ENCODE measurements around the gene NAB1.

DNA sequence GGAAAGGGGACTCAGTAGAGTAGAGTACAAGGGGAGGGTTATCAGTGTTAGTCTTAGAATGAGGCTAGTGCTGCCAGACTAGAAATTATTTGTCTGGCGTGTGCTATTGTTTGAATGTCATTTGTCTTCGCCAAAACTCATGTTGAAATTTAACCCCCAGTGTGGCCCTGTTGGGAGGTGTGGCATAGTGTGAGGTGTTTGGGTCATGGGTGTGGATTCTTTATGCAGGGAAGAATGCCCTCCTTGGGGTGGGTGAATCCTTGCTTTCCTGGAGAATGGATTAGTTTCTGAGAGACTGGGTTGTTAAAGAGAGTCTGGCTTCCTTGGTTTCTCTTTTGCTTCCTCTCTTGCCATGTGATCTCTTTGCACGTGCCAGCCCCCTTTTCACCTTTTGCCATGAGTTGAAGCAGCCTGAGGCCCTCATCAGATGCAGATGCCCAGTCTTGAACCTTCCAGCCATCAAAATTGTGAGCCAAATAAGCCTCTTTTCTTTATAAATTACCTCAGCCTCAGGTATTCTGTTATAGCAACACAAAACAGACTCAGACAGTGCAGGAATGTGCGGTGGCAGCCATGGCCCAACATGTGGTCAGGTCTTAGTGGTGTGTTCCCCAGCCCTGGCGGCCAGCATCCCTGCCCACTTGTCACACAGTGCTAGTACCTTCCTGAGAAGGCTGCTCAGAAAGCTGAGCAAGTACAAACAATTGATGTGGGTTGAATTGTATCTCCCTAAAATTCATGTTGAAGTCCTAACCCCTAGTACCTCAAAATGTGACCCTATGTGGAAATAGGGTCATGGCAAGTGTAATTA lies 48.4 kb upstream of the NAB1 start:
- TF ChIP-seq POLR2A (IDR thresholded peaks at IDR 0.05; ENCODE audit: low read length) (no peak), GATA1 (IDR thresholded peaks at IDR 0.05; ENCODE audit: low read depth, low read length) (no peak)

Data from erythroblast (primary cell).